ENCODE data around the gene SND1.
A peak's percentile ranks its signal among the peaks of the same experiment; 100 is the strongest.

The SND1 gene

DNA sequence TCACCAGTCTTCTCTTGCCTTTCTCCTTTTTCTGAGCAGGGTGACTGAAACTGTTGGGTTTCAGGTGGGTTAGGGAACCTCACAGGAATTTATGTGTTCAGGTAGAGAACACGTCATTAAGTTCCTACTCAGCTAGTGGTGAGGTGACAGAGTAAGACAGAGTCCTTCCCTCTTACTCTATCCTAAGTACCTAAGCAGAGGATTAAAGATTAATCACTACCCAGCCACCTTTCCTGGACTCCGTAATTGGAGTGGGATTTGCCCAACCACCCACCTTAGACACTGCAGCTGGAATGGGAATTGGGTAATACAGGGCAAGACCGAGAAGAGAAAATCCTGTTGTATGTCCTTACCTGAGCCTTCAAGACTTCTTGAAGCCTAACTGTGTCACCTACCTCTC lies 221.2 kb downstream of the SND1 start:
- no peak for DNase-seq (ENCODE audit: low spot score)

DNA sequence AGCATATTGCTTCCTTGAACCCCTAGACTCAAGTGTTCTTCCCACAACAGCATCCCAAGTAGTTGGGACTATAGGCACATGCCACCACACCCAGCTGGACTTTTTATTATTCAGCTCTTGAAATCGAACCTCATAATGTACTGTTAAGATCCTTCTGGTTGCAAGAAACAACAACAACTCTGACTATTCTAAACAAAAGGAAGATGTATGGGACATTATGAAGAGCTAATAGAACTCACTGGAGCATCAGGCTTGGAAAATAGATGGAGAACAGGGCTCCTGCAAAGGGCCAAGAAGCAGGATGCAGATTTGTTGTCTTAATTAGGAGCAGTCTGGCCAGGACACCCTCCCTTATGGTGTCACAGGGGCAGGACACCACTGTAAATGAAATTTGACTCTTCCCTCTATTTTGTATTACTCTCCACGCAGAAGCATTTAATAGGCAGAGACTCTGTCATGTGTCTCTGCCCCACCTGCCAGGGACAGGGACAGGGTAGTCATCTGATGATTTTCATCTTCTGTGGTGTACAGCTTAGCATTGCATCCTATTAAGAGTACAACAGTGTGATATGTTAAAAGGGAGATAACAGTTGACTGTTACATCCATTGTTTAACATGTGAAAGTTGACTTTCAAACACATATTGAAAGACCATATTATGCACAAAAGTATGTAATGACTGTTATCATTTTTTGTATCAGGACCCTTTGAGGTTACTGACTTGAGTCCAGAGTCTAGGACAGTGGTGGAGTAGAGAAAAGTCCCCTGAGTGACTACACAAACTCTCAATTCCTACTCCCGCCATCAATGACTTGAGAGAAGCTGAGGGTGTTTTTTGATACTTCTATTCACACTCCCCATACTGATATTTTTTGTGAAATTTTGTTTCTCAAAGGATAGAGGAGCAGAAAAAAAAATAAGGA lies 222.0 kb downstream of the SND1 start:
- DNase-seq (ENCODE audit: low spot score), result no peak

DNA sequence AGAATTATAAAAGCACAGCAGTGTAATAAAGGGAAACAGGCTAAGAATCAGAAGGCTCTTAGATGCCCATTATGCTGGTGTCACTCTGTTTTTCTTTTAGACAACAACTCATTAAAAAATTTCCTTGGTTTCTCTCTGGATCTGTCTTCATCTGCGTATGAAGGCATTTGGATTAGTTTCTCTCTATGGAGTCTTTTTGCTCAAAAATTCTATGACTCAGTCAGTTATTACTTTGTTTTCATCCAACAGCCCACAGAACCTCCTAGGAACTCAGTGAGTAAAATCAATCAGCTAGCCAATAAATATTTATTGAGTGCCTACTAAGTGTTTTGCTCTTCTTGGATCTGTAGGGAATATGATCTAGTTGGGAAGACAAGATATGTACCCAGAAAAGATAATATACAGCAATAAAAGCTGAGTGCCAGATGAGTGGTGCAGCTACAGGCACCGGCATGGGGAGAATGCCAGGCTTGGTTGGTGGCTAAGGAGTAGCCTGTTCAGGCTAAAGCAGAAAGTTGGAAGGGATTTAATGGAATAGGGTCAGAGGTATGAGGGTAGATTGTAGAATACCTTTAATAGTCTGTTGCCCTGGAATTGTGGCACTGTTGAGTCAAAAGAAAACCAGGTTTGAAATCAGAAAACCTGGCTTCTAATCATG lies 223.1 kb downstream of the SND1 start:
- no peak for DNase-seq (ENCODE audit: low spot score)

GRCh38 chr7:127876393-127876792 lies 224.4 kb downstream of the SND1 start:
- DNase-seq (ENCODE audit: low spot score), result no peak

- DNase-seq (ENCODE audit: low spot score), result no peak
Measured at GRCh38 chr7:127877951-127878350, 226.0 kb downstream of the SND1 start.

DNA sequence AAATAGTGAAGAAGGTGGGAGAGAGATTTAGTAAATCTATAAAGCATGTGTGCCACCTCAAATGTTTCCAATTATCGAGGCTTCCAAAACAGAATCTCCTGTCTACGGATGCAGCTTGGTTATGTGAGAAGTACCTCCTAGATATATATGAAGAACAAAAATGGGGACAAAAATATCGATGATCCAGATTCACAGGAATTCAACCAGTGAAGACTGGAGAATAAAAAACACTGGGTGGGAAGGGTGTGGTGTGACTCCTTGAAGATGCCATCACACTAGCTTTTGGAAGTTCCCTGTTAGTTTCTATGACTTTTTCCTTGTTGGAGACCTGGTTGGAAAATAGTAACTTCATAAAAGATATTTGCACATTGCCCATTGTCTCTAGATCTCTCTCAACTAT lies 226.8 kb downstream of the SND1 start:
- no peak for DNase-seq (ENCODE audit: low spot score)

- no peak for DNase-seq (ENCODE audit: low spot score)
Measured at GRCh38 chr7:127879436-127879835, 227.4 kb downstream of the SND1 start.

DNA sequence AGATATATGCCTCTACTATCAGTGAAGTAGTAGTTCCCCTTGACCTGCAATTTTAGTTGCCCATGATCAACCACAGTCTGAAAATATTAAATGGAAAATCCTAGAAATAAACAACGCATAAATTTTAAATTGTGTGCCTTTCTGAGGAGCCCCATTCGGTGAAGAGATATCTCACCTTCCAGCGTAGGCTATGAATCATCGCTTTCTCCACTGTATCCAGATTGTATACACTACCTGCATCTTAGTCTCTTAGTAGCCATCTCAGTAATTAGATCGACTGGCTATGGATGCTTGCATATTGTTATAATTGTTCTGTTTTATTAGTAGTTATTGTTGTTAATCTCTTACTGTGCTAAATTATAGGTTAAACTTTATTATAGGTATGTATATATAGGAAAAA lies 227.9 kb downstream of the SND1 start:
- DNase-seq (ENCODE audit: low spot score), result no peak

DNA sequence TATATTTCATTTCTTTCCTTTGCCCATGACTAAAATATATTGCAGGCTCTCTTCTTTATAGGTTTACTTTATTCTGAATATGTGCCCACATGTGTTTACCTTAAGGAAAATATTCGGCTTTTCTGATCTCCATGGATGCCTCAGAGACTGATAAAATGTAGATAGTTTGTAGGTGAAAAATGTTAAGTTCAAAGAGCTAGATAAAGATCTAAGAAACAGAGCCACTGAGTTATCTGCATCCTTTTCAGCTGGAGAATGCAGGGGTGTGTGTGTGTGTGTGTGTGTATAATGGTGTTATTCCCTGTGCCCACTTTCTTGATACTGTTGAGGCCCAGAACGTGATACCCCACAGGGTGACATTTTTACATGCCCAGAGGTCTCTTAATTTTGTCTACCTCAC lies 228.5 kb downstream of the SND1 start:
- DNase-seq (ENCODE audit: low spot score), result no peak

DNA sequence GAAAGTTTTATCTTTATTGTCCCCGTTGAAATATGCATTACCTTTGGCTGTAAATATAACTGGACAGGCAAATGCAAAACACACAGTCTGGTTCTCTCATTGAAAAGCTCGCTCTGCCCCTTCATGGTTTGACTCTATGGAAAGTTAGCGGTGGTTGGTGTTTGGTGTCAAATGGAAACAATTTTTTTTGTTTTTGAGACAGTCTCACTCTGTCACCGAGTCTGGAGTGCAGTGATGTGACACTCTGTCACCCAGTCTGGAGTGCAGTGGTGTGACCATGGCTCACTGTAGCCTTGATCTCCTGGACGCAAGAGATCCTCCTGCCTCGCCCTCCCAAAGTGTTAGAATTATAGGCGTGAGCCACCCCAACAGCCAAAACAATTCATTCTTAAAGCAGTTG lies 229.6 kb downstream of the SND1 start:
- DNase-seq (ENCODE audit: low spot score), result no peak

GRCh38 chr7:127882313-127882920 lies 230.4 kb downstream of the SND1 start:
- DNase-seq (ENCODE audit: low spot score), result no peak

- peak; percentile 42 for DNase-seq (ENCODE audit: low spot score)
Measured at GRCh38 chr7:127884066-127884559, 232.1 kb downstream of the SND1 start.

DNA sequence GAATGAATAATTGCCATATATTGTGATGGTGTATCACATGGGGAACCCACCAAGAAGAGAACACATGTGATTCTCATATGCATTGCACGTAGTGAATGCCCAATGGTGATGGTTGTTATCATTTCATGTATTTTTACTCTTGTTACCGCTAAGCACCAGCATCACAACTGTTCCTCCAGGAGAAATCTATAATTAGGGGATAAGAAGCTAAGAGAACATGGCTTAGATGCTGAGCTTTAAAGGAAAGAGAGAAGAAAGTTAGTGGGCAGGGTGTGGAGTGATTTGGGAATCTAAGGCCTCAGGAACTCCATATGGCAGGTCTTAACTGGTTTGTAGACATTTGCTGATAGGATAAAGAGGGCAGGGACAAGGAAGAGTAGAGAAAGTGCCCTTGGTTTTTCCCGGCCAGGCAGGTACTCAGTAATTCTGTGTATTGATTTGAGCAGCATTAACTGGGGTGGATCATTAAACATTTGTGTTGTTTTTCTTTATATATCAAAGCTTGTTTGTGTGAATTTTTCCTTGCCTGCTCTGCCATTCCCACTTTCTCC lies 233.3 kb downstream of the SND1 start:
- no peak for DNase-seq (ENCODE audit: low spot score)

DNA sequence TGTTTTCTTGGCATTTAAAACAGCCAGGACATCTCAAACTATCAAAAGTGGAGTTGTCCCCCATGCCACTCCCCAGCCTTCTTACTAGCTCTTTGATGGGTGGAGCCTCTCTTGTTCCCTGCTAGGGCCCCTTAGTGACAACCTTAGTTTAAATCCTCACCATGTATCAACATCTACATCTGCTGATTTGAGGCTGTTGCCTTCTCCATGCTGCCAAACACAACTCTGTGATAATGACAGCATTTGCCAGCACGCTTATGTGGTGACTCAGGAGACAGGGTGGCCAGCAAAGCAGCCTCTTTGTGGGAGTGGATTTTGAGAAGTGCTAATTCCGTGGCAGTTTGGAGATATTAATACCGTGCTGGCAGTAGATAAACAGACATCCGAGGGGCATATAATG lies 233.8 kb downstream of the SND1 start:
- peak; percentile 29 for DNase-seq (ENCODE audit: low spot score)

- DNase-seq (ENCODE audit: low spot score), result no peak
Measured at GRCh38 chr7:127886248-127886647, 234.3 kb downstream of the SND1 start.

GRCh38 chr7:127887096-127887495 lies 235.1 kb downstream of the SND1 start:
- no peak for DNase-seq (ENCODE audit: low spot score)

GRCh38 chr7:127887631-127888030 lies 235.6 kb downstream of the SND1 start:
- no peak for DNase-seq (ENCODE audit: low spot score)

GRCh38 chr7:127888411-127888810 lies 236.4 kb downstream of the SND1 start:
- DNase-seq (ENCODE audit: low spot score), result no peak

GRCh38 chr7:127888825-127889224 lies 236.8 kb downstream of the SND1 start:
- no peak for DNase-seq (ENCODE audit: low spot score)

DNA sequence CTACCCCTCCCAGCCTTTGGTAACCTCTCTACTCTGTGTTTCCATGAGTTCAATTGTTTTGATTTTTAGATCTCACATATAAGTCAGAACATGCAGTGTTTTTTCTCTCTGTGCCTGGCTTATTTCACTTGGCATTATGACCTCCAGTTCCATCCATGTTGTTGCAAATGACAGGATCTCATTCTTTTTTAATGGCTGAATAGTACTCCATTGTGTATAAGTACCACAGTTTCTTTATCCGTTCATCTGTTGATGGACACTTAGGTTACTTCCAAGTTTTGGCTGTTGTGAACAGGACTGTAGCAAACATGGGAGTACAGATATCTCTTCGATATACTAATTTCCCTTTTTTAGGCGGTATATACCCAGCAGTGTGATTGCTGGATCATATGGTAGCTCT lies 237.7 kb downstream of the SND1 start:
- DNase-seq (ENCODE audit: low spot score), result no peak

- DNase-seq (ENCODE audit: low spot score), result no peak
Measured at GRCh38 chr7:127890726-127891125, 238.7 kb downstream of the SND1 start.

DNA sequence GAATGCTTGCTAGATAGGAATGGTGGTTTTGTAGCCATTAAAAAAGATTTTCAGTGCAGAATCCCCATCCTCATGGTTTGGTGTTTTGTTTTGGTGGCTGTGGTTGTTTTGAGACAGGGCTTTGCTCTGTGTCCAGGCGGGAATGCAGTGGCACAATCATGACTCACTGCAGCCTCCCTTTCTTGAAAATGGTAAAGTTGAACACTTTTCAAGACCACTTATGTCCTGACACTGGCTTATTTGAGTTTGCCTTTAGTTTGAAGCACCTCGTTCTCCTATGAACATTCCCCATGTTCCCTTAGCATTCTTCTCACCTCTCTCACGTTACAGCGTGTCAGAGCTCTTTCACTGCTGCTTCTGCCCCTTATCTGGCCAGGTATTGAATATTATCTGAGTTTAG lies 239.2 kb downstream of the SND1 start:
- no peak for DNase-seq (ENCODE audit: low spot score)

Measured in globus pallidus (tissue), 1 donor.